HG03565 (cell line): Measurements from ENCODE around the gene PLCB1.
A peak's percentile ranks its signal among the peaks of the same experiment; 100 is the strongest.

ENCODE experiments used
- ATAC-seq: cut with Tn5 transposase; IDR thresholded peaks from one replicate; pipeline ENCODE4 v1.9.1; 2021; ENCODE audit warnings: mild to moderate bottlenecking, moderate library complexity; ENCODE audit not compliant: unreplicated experiment

Gene PLCB1

GRCh38 chr20:8525017-8525343 lies 392.9 kb downstream of the PLCB1 start:
- ATAC-seq: no peak

DNA sequence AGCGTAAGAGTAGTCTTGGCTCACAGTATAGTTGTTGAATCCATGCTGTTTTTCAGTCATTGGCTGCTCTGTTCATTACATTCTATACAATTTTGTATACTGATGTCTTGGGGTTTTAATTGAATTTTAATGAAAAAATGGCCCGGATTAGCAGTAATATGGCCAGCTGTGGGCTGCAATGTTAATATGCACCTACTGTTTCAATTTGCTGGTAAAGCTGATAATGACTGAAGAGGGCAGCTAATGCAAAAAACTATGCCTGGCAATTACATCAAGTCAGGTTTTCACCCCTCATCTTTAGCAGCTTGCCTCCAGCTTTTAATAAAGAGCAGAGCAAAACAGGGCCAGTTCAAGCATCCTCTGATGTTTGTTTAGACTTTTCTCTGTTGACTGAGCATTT lies 394.5 kb downstream of the PLCB1 start:
- ATAC-seq: no peak

- ATAC-seq: peak; percentile 62
Observed at GRCh38 chr20:8527998-8528723, 396.1 kb downstream of the PLCB1 start.

DNA sequence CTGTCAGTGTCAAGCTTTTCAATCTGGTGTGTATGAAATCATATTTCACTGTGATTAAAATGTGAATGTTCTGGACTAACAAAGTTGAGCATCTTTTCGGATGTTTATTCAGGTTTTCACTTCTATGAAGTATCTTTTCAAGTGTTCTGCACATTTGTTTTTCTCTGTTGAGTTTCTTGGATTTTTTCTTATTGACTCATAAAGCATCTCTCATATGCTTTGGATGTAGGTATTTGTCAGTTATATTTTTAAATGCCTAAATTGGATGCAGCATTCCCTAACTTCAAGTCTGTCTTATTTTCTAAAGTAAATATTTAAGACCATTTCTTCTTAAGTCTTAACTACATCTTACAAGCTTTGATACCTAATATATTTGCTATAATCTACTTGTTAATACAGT lies 398.0 kb downstream of the PLCB1 start:
- ATAC-seq: no peak

DNA sequence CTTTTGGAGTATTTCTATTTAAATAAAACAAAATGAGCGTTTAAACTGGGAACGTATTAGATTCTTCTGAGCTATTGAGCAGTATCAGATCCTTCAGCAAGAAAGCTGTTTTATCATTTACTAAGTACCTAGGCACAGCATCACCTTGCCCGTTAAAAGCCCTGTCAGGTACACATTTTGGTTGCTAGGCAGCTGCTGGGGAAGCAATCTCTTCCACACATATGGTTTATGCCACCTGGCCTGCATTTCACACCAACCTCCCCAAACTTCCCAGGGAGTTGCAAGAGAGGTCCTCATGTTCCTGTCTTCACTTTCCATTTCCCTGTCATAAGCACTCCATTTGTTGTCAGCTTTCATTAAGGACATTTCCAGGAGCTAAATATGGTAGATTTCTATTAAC lies 400.1 kb downstream of the PLCB1 start:
- ATAC-seq: no peak

- no peak for ATAC-seq
Observed at GRCh38 chr20:8534368-8535160, 402.5 kb downstream of the PLCB1 start.

- no peak for ATAC-seq
Observed at GRCh38 chr20:8535403-8536261, 403.6 kb downstream of the PLCB1 start.

GRCh38 chr20:8536262-8536618 lies 404.2 kb downstream of the PLCB1 start:
- no peak for ATAC-seq

DNA sequence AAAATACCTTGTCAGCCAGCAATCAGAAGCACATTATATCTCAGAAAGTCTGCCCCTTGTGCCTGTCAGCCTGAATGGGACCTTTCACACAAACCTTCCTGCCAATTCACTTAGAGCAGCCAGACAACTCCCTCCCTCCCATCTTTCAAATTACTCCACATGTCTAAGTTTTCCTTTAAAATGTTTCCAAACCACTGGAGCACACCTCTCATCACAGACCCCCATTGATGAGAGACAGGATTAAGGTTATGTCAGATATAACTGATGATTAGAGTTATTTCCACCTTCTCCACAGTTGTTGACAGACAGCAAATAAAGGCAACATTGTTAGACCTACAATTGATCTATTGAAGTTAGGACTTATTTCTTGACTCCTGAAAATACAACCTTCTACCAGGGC lies 408.4 kb downstream of the PLCB1 start:
- no peak for ATAC-seq

GRCh38 chr20:8542110-8542486 lies 410.0 kb downstream of the PLCB1 start:
- no peak for ATAC-seq

- no peak for ATAC-seq
Observed at GRCh38 chr20:8545212-8545611, 413.1 kb downstream of the PLCB1 start.

GRCh38 chr20:8547035-8547650 lies 415.1 kb downstream of the PLCB1 start:
- ATAC-seq: no peak

DNA sequence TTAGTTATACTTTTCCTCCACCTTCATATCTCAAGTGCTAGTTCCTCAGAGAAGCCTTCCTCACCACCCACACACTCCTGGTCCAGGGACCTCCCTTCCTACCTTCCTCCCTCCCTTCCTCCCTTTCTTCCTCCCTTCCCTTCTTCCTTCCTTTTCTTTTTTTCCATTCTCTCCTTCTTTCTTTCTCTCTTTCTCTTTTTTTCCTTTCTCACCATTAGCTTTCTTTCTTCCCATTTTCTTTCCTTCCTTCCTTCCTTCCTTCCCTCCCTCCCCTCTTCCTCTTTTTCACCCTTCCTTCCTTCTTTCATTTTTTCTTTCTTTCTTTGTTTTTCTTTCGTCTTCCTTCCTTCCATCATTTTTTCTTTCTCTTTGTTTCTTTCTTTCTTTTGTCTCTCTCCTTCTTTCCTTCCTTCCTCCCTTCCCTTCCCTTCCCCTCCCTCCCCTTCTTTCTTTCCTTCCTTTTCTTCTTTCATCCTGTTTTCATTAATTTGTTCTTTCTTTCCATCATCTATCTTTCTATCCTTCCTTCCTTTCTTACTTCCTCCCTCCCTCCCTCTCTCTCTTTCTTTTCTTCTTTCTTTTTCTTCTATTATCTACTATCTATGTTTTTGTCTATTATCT lies 416.0 kb downstream of the PLCB1 start:
- no peak for ATAC-seq

DNA sequence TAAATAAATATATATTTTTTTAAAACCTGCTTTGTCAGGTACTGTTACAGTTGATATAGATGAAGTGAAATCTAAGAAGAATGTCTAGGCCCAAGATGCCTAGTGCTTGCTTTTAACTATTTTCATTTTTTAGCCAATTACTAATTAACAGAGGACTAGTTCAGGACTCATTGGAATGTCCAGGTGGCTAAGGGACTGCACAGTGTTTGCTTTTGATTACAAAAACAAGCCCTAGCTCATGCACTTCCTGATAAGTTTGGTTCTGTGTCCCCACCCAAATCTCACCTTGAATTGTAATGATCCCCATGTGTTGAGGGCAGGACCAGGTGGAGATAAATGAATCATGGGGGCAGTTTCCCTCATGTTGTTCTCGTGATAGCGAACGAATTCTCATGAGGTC lies 417.1 kb downstream of the PLCB1 start:
- no peak for ATAC-seq

GRCh38 chr20:8557711-8558110 lies 425.6 kb downstream of the PLCB1 start:
- no peak for ATAC-seq

DNA sequence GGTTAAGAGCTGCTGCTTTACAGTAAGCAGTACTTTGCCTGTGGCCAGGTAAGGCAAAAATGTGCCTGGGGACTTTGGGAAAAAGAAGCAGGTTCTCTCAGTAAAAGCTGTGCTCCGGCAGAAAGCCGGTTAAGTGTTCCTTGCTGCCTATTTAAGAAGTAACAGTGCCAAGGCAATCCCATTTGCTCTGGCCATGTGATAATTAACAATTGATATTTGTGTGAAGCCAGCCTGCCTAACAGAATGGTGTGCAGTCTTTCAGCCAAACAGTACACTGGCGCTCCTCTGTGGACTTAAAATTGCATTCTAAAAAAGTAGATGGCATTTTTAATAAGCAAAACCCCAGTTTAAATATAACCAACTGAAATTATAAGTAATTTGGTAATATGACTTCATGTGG lies 430.3 kb downstream of the PLCB1 start:
- no peak for ATAC-seq

DNA sequence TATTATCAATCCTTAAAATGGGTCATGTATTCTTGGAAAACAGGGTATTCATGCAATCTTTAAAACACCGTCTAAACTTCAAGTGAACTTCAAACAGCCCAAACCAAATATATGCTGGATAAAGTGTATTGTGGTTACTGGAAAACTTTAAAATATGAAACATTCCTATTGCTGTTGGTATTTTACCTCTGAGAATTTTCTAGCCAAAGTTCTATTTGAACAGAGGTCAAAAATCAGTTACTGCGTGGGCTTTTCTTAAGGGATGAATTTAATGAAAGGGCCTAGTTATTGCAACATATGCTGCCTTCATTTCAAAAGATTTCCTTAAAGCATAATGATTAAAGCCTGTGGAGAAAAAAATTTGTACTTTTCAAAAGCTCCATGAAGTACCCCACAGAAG lies 436.0 kb downstream of the PLCB1 start:
- ATAC-seq: no peak

DNA sequence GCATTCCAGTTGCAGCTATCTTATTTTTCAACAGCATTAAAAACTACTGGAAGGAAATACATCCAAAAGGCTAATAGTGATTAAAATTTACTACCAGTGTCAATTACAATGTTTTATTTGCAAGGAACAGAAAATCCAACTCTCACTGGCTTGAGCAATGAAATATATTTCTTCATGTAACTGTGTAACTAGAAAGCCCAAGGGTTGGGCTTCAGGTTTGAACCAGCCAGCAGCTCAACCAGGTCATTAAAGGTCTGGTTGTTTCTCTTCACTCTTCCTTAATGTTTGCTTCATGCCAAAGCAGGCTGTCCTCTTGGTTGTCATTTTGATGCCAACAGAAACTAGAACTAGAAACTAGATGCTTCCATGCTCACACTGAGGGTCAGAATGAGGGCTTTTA lies 437.7 kb downstream of the PLCB1 start:
- ATAC-seq: no peak

DNA sequence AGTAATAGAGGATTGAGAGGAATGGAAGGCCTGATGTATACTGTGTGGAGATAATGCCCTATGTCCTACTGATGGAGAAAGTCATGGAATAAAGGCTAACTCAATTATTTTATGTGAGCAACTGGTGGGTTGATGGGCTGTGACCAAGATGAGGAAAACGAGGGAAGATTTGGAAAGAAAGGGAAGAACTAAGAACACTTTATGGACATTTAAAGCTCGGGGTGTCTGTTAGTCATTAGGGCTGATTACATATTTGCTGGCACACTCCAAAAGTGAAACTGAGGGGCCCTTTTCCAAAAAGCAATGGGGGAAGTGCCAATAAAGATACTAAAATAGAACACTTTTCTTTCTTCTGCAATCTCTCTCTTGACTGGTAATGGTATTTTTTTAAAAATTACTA lies 439.5 kb downstream of the PLCB1 start:
- ATAC-seq: no peak

GRCh38 chr20:8573686-8574085 lies 441.6 kb downstream of the PLCB1 start:
- ATAC-seq: no peak

- no peak for ATAC-seq
Observed at GRCh38 chr20:8575114-8575513, 443.0 kb downstream of the PLCB1 start.
